HepG2 (cell line): ENCODE measurements around the gene PLEKHG2. TPM values are rescaled to one million over a fixed set of nuclear protein-coding genes. Genes with fewer than 3 reads are reported as not detected.

Source experiments
- CHD4 ChIP-seq: fragments of 200-600 bp; sonication (generic); IDR thresholded peaks from 2 replicates; pipeline ENCODE4 v1.7.0; 2017; ENCODE audit warnings: mild to moderate bottlenecking, low read length, borderline replicate concordance
- DRAP1 ChIP-seq: IDR thresholded peaks from 2 replicates; pipeline ENCODE4 v1.6.1; 2016; ENCODE audit warnings: missing genetic modification reagents, missing compliant biosample characterization
- HIC2 ChIP-seq: sonication (generic); formaldehyde crosslinking; IDR thresholded peaks from 2 replicates; pipeline ENCODE4 v1.9.0; 2022; ENCODE audit warnings: low read depth, missing genetic modification reagents
- ISX ChIP-seq: sonication (generic); formaldehyde crosslinking; conservative IDR thresholded peaks from 2 replicates; pipeline ENCODE4 v1.5.0; 2020; ENCODE audit warnings: missing genetic modification reagents
- MAFG ChIP-seq: sonication (generic); formaldehyde crosslinking; IDR thresholded peaks from 2 replicates; pipeline ENCODE4 v1.5.1; 2020; ENCODE audit warnings: mild to moderate bottlenecking, missing genetic modification reagents
- PHB2 ChIP-seq: fragments of 450-650 bp; IDR thresholded peaks from 2 replicates; pipeline ENCODE4 v1.6.1; 2018; ENCODE audit not compliant: partially characterized antibody
- RXRB ChIP-seq: IDR thresholded peaks from 2 replicates; pipeline ENCODE4 v1.6.1; 2016; ENCODE audit warnings: borderline replicate concordance, missing genetic modification reagents, missing compliant biosample characterization
- TOE1 ChIP-seq: sonication (generic); formaldehyde crosslinking; IDR thresholded peaks from 2 replicates; pipeline ENCODE4 v1.4.0; 2020; ENCODE audit warnings: mild to moderate bottlenecking, missing genetic modification reagents
- WIZ ChIP-seq: sonication (generic); formaldehyde crosslinking; IDR thresholded peaks from 2 replicates; pipeline ENCODE4 v1.5.1; 2020; ENCODE audit warnings: mild to moderate bottlenecking, missing genetic modification reagents
- YEATS4 ChIP-seq: sonication (generic); formaldehyde crosslinking; IDR thresholded peaks from 2 replicates; pipeline ENCODE4 v1.4.0; 2020; ENCODE audit warnings: missing genetic modification reagents, borderline replicate concordance
- ZNF264 ChIP-seq: sonication (generic); formaldehyde crosslinking; IDR thresholded peaks from 2 replicates; pipeline ENCODE4 v1.4.0; 2020; ENCODE audit warnings: missing genetic modification reagents
- ZNF501 ChIP-seq: sonication (generic); formaldehyde crosslinking; IDR thresholded peaks from 2 replicates; pipeline ENCODE4 v1.5.1; 2020; ENCODE audit warnings: mild to moderate bottlenecking, moderate library complexity, missing genetic modification reagents
- ZNF597 ChIP-seq: sonication (generic); formaldehyde crosslinking; IDR thresholded peaks from 2 replicates; pipeline ENCODE4 v1.5.0; 2020; ENCODE audit warnings: missing genetic modification reagents
- ZNF644 ChIP-seq: IDR thresholded peaks from 2 replicates; pipeline ENCODE4 v1.6.1; 2016; ENCODE audit warnings: low read depth
- ZNF761 ChIP-seq: sonication (generic); formaldehyde crosslinking; conservative IDR thresholded peaks from 2 replicates; pipeline ENCODE4 v1.4.0; 2020; ENCODE audit warnings: mild to moderate bottlenecking, missing genetic modification reagents
- polyA plus RNA-seq, 8 experiments: library from polyadenylated mRNA; depleted of rRNA in 3 of 8; stranded (reverse) in 7 of 8; unstranded in 1 of 8; fragments of >200 nt; fragmentation: Illumina TruSeq in 4 of 8; extraction: Trizol in 4 of 8; gene quantifications; 2 replicates each; pipeline versions ENCODE4 v1.2.1 to v1.2.3, GENCODE V29; 2011 to 2016; ENCODE audit warnings: low read depth in 4 of 8, missing spikeins in 1 of 8, mixed read lengths in 1 of 8; ENCODE audit not compliant: insufficient read depth in 1 of 8
- total RNA-seq, 5 experiments: library from RNA; depleted of rRNA; stranded (reverse); fragments of >200 nt; fragmentation: Illumina TruSeq; extraction: Trizol; gene quantifications; 2 replicates each; pipeline ENCODE4 v1.2.3, GENCODE V29; 2016; ENCODE audit warnings: low read depth in 1 of 5
- TF ChIP-seq, protein P1 (sequence below): sonication (generic); formaldehyde crosslinking; conservative IDR thresholded peaks from 2 replicates; pipeline ENCODE4 v1.4.0; 2020; ENCODE audit warnings: mild to moderate bottlenecking, missing genetic modification reagents, moderate library complexity
- TF ChIP-seq, protein P2 (sequence below): sonication (generic); formaldehyde crosslinking; IDR thresholded peaks from 2 replicates; pipeline ENCODE4 v1.8.0; 2022; ENCODE audit warnings: missing genetic modification reagents, mild to moderate bottlenecking, moderate library complexity, borderline replicate concordance

PLEKHG2 gene
- total and polyA plus RNA-seq, 2 of the 13 experiments (the other 11 are each of a cell fraction or from before 2014, with no cell fraction given) = 3.6 to 6.8 TPM

GRCh38 chr19:39445196-39446111, 33.0 kb downstream of the PLEKHG2 start, which contains the start of gene SUPT5H (continued):
- TF ChIP-seq HIC2 (CRISPR knock-in tag) = 0 out of 2 replicates have a peak, but pooled peaks have one; percentile 44
- TF ChIP-seq DRAP1 (CRISPR knock-in tag) = peak; percentile 92
- no peak for TF ChIP-seq MAFG (CRISPR knock-in tag)
- TF ChIP-seq WIZ = no peak
- TF ChIP-seq ISX = no peak
- peak; percentile 40; the same call in 1 of the 2 replicates for TF ChIP-seq TOE1 (CRISPR knock-in tag)
- peak; percentile 86 for TF ChIP-seq RXRB (CRISPR knock-in tag)
- peak; percentile 71; the same call in 1 of the 2 replicates for TF ChIP-seq ZNF761
- no peak for TF ChIP-seq ZNF597 (CRISPR knock-in tag)
- TF ChIP-seq PHB2 = no peak
- TF ChIP-seq, protein P1, sequence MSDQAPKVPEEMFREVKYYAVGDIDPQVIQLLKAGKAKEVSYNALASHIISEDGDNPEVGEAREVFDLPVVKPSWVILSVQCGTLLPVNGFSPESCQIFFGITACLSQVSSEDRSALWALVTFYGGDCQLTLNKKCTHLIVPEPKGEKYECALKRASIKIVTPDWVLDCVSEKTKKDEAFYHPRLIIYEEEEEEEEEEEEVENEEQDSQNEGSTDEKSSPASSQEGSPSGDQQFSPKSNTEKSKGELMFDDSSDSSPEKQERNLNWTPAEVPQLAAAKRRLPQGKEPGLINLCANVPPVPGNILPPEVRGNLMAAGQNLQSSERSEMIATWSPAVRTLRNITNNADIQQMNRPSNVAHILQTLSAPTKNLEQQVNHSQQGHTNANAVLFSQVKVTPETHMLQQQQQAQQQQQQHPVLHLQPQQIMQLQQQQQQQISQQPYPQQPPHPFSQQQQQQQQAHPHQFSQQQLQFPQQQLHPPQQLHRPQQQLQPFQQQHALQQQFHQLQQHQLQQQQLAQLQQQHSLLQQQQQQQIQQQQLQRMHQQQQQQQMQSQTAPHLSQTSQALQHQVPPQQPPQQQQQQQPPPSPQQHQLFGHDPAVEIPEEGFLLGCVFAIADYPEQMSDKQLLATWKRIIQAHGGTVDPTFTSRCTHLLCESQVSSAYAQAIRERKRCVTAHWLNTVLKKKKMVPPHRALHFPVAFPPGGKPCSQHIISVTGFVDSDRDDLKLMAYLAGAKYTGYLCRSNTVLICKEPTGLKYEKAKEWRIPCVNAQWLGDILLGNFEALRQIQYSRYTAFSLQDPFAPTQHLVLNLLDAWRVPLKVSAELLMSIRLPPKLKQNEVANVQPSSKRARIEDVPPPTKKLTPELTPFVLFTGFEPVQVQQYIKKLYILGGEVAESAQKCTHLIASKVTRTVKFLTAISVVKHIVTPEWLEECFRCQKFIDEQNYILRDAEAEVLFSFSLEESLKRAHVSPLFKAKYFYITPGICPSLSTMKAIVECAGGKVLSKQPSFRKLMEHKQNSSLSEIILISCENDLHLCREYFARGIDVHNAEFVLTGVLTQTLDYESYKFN (CRISPR knock-in tag) = peak; percentile 60
- TF ChIP-seq CHD4 = no peak
- TF ChIP-seq, protein P2, sequence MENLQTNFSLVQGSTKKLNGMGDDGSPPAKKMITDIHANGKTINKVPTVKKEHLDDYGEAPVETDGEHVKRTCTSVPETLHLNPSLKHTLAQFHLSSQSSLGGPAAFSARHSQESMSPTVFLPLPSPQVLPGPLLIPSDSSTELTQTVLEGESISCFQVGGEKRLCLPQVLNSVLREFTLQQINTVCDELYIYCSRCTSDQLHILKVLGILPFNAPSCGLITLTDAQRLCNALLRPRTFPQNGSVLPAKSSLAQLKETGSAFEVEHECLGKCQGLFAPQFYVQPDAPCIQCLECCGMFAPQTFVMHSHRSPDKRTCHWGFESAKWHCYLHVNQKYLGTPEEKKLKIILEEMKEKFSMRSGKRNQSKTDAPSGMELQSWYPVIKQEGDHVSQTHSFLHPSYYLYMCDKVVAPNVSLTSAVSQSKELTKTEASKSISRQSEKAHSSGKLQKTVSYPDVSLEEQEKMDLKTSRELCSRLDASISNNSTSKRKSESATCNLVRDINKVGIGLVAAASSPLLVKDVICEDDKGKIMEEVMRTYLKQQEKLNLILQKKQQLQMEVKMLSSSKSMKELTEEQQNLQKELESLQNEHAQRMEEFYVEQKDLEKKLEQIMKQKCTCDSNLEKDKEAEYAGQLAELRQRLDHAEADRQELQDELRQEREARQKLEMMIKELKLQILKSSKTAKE = peak; percentile 35; the same call in 1 of the 2 replicates
- TF ChIP-seq YEATS4 = peak; percentile 86
- no peak for TF ChIP-seq ZNF644 (CRISPR knock-in tag)
- 0 out of 2 replicates have a peak, but pooled peaks have one; percentile 29 for TF ChIP-seq ZNF264 (CRISPR knock-in tag)
- TF ChIP-seq ZNF501 = peak; percentile 98
